ENCODE data around the gene DHX29. TPM values are rescaled to one million over a fixed set of nuclear protein-coding genes. Genes with fewer than 3 reads are reported as not detected.

DHX29 gene
- polyA plus RNA-seq, 1 donor (not counting 4 experiments of a cell fraction or from before 2014, with no cell fraction given) = 18.8 TPM

DNA sequence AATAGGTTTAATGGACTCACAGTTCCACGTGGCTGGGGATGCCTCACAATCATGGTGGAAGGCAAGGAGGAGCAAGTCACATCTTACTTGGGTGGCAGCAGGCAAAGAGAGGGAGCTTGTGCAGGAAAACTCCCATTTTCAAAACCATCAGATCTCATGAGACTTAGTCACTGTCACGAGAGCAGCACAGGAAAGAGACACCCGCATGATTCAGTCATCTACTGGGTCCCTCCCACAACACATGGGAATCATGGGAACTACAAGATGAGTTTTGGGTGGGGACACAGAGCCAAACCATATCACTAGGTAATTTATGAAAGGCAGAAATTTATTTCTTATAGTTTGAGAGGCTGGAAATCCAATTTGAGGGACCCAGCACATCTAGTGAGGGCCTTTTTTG is 40.3 kb upstream of the DHX29 start:
- DNase-seq (ENCODE audit: low read depth, low spot score) = no peak
- no peak overlapping the region for H2AFZ ChIP-seq (ENCODE audit: control insufficient read depth, low read length)

GRCh38 chr5:55345327-55345726 is 37.8 kb upstream of the DHX29 start:
- Histone ChIP-seq H3K9me1 (ENCODE audit: control insufficient read depth, extremely low read depth, insufficient read depth, low read length) (no peaks in the 10 kb centered on the region), H4K20me1 (ENCODE audit: control insufficient read depth, extremely low read depth, insufficient read depth, low read length) (no peaks in the 10 kb centered on the region), H3K9me3 (ENCODE audit: control insufficient read depth, low read depth, low read length) (no peaks in the 10 kb centered on the region), H3K4me3 (ENCODE audit: control insufficient read depth in 2 of 3, extremely low read depth in 1 of 3, insufficient read depth in 2 of 3, low read depth in 1 of 3, low read length in 3 of 3) (no peak overlapping the region), H3K4me1 (ENCODE audit: control insufficient read depth, extremely low read depth, insufficient read depth, low read length) (no peaks in the 10 kb centered on the region), H2AFZ (ENCODE audit: control insufficient read depth, low read length) (no peak overlapping the region), H3K4me2 (ENCODE audit: control insufficient read depth, extremely low read depth, insufficient read depth, low read depth, low read length) (no peak overlapping the region), H3K79me2 (ENCODE audit: control insufficient read depth, insufficient read depth, low read length) (no peaks in the 10 kb centered on the region), H3K27ac (ENCODE audit: control insufficient read depth, insufficient read depth, low read length) (no peak overlapping the region), H3K36me3 (ENCODE audit: control insufficient read depth in 2 of 2, extremely low read depth in 1 of 2, insufficient read depth in 2 of 2, low read length in 2 of 2) (peaks cover 8 to 13% of the 10 kb centered on the region in 2 experiments), H3K9ac (ENCODE audit: control insufficient read depth, extremely low read depth, insufficient read depth, low read length) (no peak overlapping the region), H3K27me3 (ENCODE audit: control insufficient read depth, extremely low read depth, insufficient read depth, low read length) (no peaks in the 10 kb centered on the region)
- TF ChIP-seq EZH2 (IDR thresholded peaks at IDR 0.05; ENCODE audit: low read length) = no peak
- TF ChIP-seq CTCF (optimal IDR thresholded peaks at IDR 0.05 in 1 of 3, IDR thresholded peaks at IDR 0.05 in 1 of 3, conservative IDR thresholded peaks at IDR 0.05 in 1 of 3; ENCODE audit: extremely low read depth in 1 of 3, insufficient read depth in 2 of 3, low read length in 3 of 3) = no peak
- FAIRE-seq (no peak), DNase-seq (ENCODE audit: low read depth, low spot score) (no peak)
- dilution Hi-C loops (cut with MboI; ENCODE audit: extremely low pct_ligation_motif_present, low sequenced_read_pairs) = no loop called here

More for the DNA sequence above, 40.3 kb upstream of the DHX29 start:
- Histone ChIP-seq H3K27ac (ENCODE audit: control insufficient read depth, insufficient read depth, low read length) (no peak overlapping the region), H3K27me3 (ENCODE audit: control insufficient read depth, extremely low read depth, insufficient read depth, low read length) (no peaks in the 10 kb centered on the region), H3K9me1 (ENCODE audit: control insufficient read depth, extremely low read depth, insufficient read depth, low read length) (no peaks in the 10 kb centered on the region), H3K9ac (ENCODE audit: control insufficient read depth, extremely low read depth, insufficient read depth, low read length) (no peak overlapping the region), H4K20me1 (ENCODE audit: control insufficient read depth, extremely low read depth, insufficient read depth, low read length) (no peaks in the 10 kb centered on the region), H3K4me1 (ENCODE audit: control insufficient read depth, extremely low read depth, insufficient read depth, low read length) (no peaks in the 10 kb centered on the region), H3K79me2 (ENCODE audit: control insufficient read depth, insufficient read depth, low read length) (no peaks in the 10 kb centered on the region), H3K9me3 (ENCODE audit: control insufficient read depth, low read depth, low read length) (no peaks in the 10 kb centered on the region), H3K36me3 (ENCODE audit: control insufficient read depth in 2 of 2, extremely low read depth in 1 of 2, insufficient read depth in 2 of 2, low read length in 2 of 2) (peaks cover 8 to 13% of the 10 kb centered on the region in 2 experiments), H3K4me3 (ENCODE audit: control insufficient read depth in 2 of 3, extremely low read depth in 1 of 3, insufficient read depth in 2 of 3, low read depth in 1 of 3, low read length in 3 of 3) (no peak overlapping the region), H3K4me2 (ENCODE audit: control insufficient read depth, extremely low read depth, insufficient read depth, low read depth, low read length) (no peak overlapping the region)
- no peak for FAIRE-seq
- TF ChIP-seq EZH2 (IDR thresholded peaks at IDR 0.05; ENCODE audit: low read length) (no peak), CTCF (optimal IDR thresholded peaks at IDR 0.05 in 1 of 3, IDR thresholded peaks at IDR 0.05 in 1 of 3, conservative IDR thresholded peaks at IDR 0.05 in 1 of 3; ENCODE audit: extremely low read depth in 1 of 3, insufficient read depth in 2 of 3, low read length in 3 of 3) (no peak)
- dilution Hi-C loops (cut with MboI; ENCODE audit: extremely low pct_ligation_motif_present, low sequenced_read_pairs) = no loop called here
